Measurements from ENCODE around the gene MOB4.
A peak's percentile ranks its signal among the peaks of the same experiment; 100 is the strongest.
"Not testable (repeated sequence)": the region's sequence is repeated elsewhere in the genome, so short reads cannot be mapped to it uniquely, and the experiment has no call there.

MOB4 gene

GRCh38 chr2:197587255-197587654, 71.4 kb downstream of the MOB4 start:
- DNase-seq = not testable (repeated sequence)

- no peak for DNase-seq
These were observed 75.6 kb downstream of the MOB4 start for GRCh38 chr2:197591339-197592072.

GRCh38 chr2:197596766-197597165, 80.9 kb downstream of the MOB4 start:
- DNase-seq = peak in 4 of 58 donors; percentile 7 to 62 (median 40)

GRCh38 chr2:197597166-197597565, 81.3 kb downstream of the MOB4 start:
- no peak for DNase-seq

GRCh38 chr2:197598450-197598849, 82.6 kb downstream of the MOB4 start:
- DNase-seq = no peak

- DNase-seq = peak in 6 of 58 donors; percentile 0 to 18 (median 4)
These were observed 83.6 kb downstream of the MOB4 start for GRCh38 chr2:197599285-197599965.

- DNase-seq = no peak
These were observed 84.4 kb downstream of the MOB4 start for GRCh38 chr2:197600306-197600705.

- DNase-seq = no peak
These were observed 85.9 kb downstream of the MOB4 start for GRCh38 chr2:197601726-197602125.
